ENCODE data around the gene STAU1. TPM values are rescaled to one million over a fixed set of nuclear protein-coding genes. Genes with fewer than 3 reads are reported as not detected.

STAU1 gene, protein sequence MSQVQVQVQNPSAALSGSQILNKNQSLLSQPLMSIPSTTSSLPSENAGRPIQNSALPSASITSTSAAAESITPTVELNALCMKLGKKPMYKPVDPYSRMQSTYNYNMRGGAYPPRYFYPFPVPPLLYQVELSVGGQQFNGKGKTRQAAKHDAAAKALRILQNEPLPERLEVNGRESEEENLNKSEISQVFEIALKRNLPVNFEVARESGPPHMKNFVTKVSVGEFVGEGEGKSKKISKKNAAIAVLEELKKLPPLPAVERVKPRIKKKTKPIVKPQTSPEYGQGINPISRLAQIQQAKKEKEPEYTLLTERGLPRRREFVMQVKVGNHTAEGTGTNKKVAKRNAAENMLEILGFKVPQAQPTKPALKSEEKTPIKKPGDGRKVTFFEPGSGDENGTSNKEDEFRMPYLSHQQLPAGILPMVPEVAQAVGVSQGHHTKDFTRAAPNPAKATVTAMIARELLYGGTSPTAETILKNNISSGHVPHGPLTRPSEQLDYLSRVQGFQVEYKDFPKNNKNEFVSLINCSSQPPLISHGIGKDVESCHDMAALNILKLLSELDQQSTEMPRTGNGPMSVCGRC
- 10 to 100 TPM; 61.4 to 65.8 TPM for total RNA-seq
- 37.4 TPM for polyA plus RNA-seq (2013, experiment 1 of 2)
- polyA plus RNA-seq (2013, experiment 2 of 2), result 38.6 TPM
- 49.5 to 158 (median 84.9) reads per million in 172 experiments for total RNA-seq

DNA sequence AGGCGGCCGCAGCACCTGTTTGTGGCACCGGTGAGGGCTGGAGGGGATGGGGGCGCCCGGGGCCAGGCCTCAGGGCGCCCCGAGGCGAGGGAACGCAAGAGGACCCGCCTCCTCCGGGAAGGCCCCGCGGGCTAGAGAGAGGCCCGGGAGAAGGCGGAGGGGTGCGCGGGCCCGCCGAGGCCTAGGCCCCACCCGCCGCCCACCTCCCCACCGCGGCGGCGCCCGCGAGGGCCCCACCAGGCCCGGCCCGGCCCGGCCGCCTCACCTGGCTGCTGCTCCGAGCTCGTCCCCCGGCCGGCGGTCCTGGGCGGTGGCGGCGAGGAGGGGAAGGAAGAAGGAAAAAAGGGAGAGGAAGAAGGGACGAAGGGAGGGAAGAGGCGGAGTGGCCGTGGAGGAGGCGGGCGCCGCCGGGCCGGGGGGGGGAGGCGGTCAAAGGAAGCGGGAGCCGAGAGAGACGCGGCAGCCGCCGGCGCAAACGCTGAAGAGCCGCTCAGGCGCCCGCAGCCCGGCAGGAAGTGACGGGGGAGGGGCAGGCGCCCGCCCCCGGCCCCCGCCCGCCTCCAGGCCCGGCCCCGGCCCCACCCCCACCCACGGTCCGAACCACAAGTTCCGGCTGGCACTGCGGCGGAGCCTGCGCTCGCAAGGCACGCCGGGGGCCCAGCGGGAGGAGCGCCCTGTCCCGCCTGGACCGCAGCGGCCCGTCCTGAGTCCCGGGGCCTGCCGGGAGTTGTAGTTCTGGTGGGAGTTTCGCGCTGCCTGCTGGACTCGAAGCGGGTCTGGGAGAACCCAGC, at the start of gene STAU1:
TSS of gene STAU1 (minus strand) at position 484 of the 791 bp plus-strand sequence. CDS start 22,133 bp downstream, outside the sequence.
- TF ChIP-seq, protein P1, sequence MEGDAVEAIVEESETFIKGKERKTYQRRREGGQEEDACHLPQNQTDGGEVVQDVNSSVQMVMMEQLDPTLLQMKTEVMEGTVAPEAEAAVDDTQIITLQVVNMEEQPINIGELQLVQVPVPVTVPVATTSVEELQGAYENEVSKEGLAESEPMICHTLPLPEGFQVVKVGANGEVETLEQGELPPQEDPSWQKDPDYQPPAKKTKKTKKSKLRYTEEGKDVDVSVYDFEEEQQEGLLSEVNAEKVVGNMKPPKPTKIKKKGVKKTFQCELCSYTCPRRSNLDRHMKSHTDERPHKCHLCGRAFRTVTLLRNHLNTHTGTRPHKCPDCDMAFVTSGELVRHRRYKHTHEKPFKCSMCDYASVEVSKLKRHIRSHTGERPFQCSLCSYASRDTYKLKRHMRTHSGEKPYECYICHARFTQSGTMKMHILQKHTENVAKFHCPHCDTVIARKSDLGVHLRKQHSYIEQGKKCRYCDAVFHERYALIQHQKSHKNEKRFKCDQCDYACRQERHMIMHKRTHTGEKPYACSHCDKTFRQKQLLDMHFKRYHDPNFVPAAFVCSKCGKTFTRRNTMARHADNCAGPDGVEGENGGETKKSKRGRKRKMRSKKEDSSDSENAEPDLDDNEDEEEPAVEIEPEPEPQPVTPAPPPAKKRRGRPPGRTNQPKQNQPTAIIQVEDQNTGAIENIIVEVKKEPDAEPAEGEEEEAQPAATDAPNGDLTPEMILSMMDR (IDR thresholded peaks at IDR 0.05), result no peak
- H3K27me3 Mint-ChIP-seq, result no peaks in the 10 kb centered on the region
- peak; percentile 86 to 98 (median 92) for DNase-seq

DNA sequence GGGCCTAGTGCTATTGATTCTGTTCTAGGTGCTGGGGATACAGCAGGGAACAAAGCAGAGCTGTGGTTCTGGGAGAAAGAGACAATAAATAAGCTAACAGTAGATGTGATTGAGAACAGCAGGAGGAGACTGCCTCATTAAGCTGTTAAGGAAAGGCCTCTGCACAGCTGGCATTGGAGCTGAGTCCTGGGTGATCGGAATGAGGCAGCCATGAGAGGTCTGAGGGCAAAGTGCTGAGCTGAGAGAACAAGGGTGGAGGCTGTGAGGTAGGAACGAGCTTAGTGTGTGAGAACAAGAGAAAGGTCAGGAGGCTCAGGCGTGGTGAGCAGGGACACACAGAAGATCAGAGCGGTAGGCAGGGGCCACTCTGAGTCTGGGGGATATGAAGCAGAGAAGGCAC, 49.4 kb upstream of the STAU1 start:
- Histone ChIP-seq H3K9me3 (ENCODE audit: control insufficient read depth in 1 of 2, insufficient read depth in 1 of 2, low read length in 2 of 2) (no peaks in the 10 kb centered on the region), H3K4me3 (ENCODE audit: low read length) (no peak overlapping the region), H3K27ac (ENCODE audit: low read depth in 1 of 2, low read length in 2 of 2) (no peak overlapping the region), H3K27me3 (ENCODE audit: control insufficient read depth in 1 of 2, insufficient read depth in 2 of 2, low read length in 2 of 2) (no peaks in the 10 kb centered on the region), H3K36me3 (ENCODE audit: insufficient read depth, low read length) (peaks cover 89% of the 10 kb centered on the region), H3K4me1 (ENCODE audit: insufficient read depth, low read length) (no peaks in the 10 kb centered on the region)
- CTCF ChIA-PET, result interaction anchor here (1.0 kb wide), 1 partner anchor 8 kb away, joined by 3 read pairs; no protein-coding TSS in a partner anchor
- DNase-seq, result no peak
- Mint-ChIP-seq H3K36me3 (ENCODE audit: low read depth) (peaks cover 96% of the 10 kb centered on the region), H3K27ac (no peak overlapping the region), H3K4me3 (no peak overlapping the region), H3K9me3 (no peaks in the 10 kb centered on the region), H3K27me3 (no peaks in the 10 kb centered on the region), H3K4me1 (ENCODE audit: low read depth) (no peaks in the 10 kb centered on the region)
- no peak for ATAC-seq (ENCODE audit: poor library complexity)
- POLR2A ChIA-PET, result interaction anchor here (0.9 to 1.0 kb wide), 2 partner anchors 8 to 50 kb away, joined by 3 read pairs; partner anchors contain the start of gene STAU1
- TF ChIP-seq, protein P1 (IDR thresholded peaks at IDR 0.05), result no peak
- intact Hi-C loops (cut with DNase I, micrococcal nuclease), result no loop called here

More for the DNA sequence above, at the start of gene STAU1:
- H3K36me3 Mint-ChIP-seq (ENCODE audit: low read depth), result peaks cover 34% of the 10 kb centered on the region
- Histone ChIP-seq H3K4me3 (ENCODE audit: low read length) (peak within 1 kb of the TSS; percentile 72), H3K36me3 (ENCODE audit: insufficient read depth, low read length) (peaks cover 6% of the 10 kb centered on the region), H3K27me3 (ENCODE audit: control insufficient read depth in 1 of 2, insufficient read depth in 2 of 2, low read length in 2 of 2) (no peaks in the 10 kb centered on the region), H3K9me3 (ENCODE audit: control insufficient read depth in 1 of 2, insufficient read depth in 1 of 2, low read length in 2 of 2) (no peaks in the 10 kb centered on the region), H3K27ac (ENCODE audit: low read depth in 1 of 2, low read length in 2 of 2) (peak within 1 kb of the TSS; percentile 59 to 68), H3K4me1 (ENCODE audit: insufficient read depth, low read length) (peaks cover 28% of the 10 kb centered on the region)
- peak within 1 kb of the TSS; percentile 82 for H3K27ac Mint-ChIP-seq
- peak within 1 kb of the TSS; percentile 90 for H3K4me3 Mint-ChIP-seq
- peak; percentile 89 for ATAC-seq (ENCODE audit: poor library complexity)
- CTCF ChIA-PET, result interaction anchor here (1.9 to 3.1 kb wide), 3 partner anchors 29 to 58 kb away, joined by 4 to 20 read pairs (median 14); no protein-coding TSS in a partner anchor
- H3K4me1 Mint-ChIP-seq (ENCODE audit: low read depth), result peaks cover 39% of the 10 kb centered on the region
- POLR2A ChIA-PET, result interaction anchor here (0.6 to 3.8 kb wide), 13 partner anchors 8 to 1322 kb away, joined by 3 to 33 read pairs (median 3); partner anchors contain the start of genes DDX27, PTPN1, RNF114 and ZNFX1
- no peaks in the 10 kb centered on the region for H3K9me3 Mint-ChIP-seq
- intact Hi-C loops (cut with DNase I, micrococcal nuclease), result loop anchor here (1.0 to 5.0 kb wide), 6 partner anchors 27 to 266 kb away; partner anchors contain the start of genes DDX27 (in 2 of the 2), ARFGEF2 (in 1 of the 2), CSE1L (in 1 of the 2) and ZNFX1 (in 1 of the 2)

DNA sequence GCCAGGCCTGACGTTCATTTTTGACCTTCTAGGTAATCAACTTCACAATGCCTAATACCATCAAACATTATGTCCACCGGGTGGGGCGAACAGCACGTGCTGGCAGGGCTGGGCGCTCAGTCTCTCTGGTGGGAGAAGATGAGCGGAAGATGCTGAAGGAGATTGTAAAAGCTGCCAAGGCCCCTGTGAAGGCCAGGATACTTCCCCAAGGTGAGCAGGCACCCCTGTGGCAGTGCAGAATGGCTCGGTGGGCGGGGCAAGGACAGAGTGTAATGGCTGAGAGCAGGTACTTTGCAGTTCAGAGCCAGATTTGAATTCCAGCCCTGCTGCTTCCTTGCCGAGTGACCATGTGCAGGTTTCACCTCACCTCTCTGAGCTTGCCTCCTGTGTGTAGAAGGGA, 48.2 kb upstream of the STAU1 start:
- ChIA-PET POLR2A (no interaction called here), CTCF (interaction anchor here (1.0 kb wide), 1 partner anchor 10 kb away, joined by 3 read pairs; no protein-coding TSS in a partner anchor)
- H3K36me3 ChIP-seq (ENCODE audit: insufficient read depth, low read length), result peaks cover 86% of the 10 kb centered on the region
- no peaks in the 10 kb centered on the region for H3K4me1 ChIP-seq (ENCODE audit: insufficient read depth, low read length)
- Mint-ChIP-seq H3K27me3 (no peaks in the 10 kb centered on the region), H3K4me1 (ENCODE audit: low read depth) (no peaks in the 10 kb centered on the region), H3K4me3 (no peak overlapping the region), H3K27ac (no peak overlapping the region), H3K9me3 (no peaks in the 10 kb centered on the region), H3K36me3 (ENCODE audit: low read depth) (peaks cover 94% of the 10 kb centered on the region)
- no peak overlapping the region for H3K4me3 ChIP-seq (ENCODE audit: low read length)
- DNase-seq, result no peak
- no peak overlapping the region for H3K27ac ChIP-seq (ENCODE audit: low read depth in 1 of 2, low read length in 2 of 2)
- ATAC-seq (ENCODE audit: poor library complexity), result no peak
- intact Hi-C loops (cut with DNase I, micrococcal nuclease), result no loop called here
- TF ChIP-seq, protein P1 (IDR thresholded peaks at IDR 0.05), result no peak
- no peaks in the 10 kb centered on the region for H3K27me3 ChIP-seq (ENCODE audit: control insufficient read depth in 1 of 2, insufficient read depth in 2 of 2, low read length in 2 of 2)
- no peaks in the 10 kb centered on the region for H3K9me3 ChIP-seq (ENCODE audit: control insufficient read depth in 1 of 2, insufficient read depth in 1 of 2, low read length in 2 of 2)

All from CD4-positive, alpha-beta T cell (primary cell).